NB4 (cell line): ENCODE measurements around the gene KIF17.

ENCODE experiments used
- DNase-seq: peaks from one replicate; pipeline ENCODE4 v3.0.0; 2010; ENCODE audit warnings: low read depth
- H3K4me3 ChIP-seq: one replicate; pipeline ENCODE4 v1.5.1; 2011; ENCODE audit warnings: mild to moderate bottlenecking, low read depth, low read length, moderate library complexity
- MYC ChIP-seq: IDR thresholded peaks from 2 replicates; pipeline ENCODE4 v1.6.1; 2011; ENCODE audit warnings: low read depth, low read length
- POLR2A ChIP-seq: IDR thresholded peaks from 2 replicates; pipeline ENCODE4 v1.6.1; 2011; ENCODE audit warnings: mild to moderate bottlenecking; ENCODE audit not compliant: insufficient read length; ENCODE audit errors: extremely low read depth
- TF ChIP-seq, protein P1 (sequence below): IDR thresholded peaks from one replicate; pipeline ENCODE4 v1.5.1; 2012; ENCODE audit warnings: low read depth, low read length
- TF ChIP-seq, protein P2 (sequence below): IDR thresholded peaks from 2 replicates; pipeline ENCODE4 v1.6.1; 2011; ENCODE audit warnings: low read depth, low read length

KIF17 gene

DNA sequence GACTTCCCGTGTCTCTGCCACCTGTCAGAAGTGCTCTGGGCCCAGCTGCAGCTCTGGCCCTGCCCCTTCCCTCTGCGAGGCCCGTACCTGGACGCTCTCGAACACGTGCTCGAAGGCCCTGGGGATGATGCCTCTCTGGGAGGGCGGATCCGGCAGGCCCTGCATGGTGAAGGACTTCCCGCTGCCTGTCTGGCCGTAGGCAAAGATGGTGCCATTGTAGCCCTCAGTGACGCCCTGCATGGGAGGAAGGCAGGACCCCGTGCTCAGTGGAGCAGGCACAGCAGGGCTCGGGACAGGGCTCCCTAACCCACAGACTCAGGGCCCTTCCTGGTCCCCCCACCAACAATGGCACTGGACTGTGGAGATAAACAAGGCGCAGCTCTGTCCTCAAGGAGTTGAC is 2.4 kb downstream of the KIF17 start:
- no peak overlapping the region for H3K4me3 ChIP-seq
- no peak for DNase-seq
- TF ChIP-seq POLR2A (no peak), MYC (no peak)
- TF ChIP-seq, protein P1, sequence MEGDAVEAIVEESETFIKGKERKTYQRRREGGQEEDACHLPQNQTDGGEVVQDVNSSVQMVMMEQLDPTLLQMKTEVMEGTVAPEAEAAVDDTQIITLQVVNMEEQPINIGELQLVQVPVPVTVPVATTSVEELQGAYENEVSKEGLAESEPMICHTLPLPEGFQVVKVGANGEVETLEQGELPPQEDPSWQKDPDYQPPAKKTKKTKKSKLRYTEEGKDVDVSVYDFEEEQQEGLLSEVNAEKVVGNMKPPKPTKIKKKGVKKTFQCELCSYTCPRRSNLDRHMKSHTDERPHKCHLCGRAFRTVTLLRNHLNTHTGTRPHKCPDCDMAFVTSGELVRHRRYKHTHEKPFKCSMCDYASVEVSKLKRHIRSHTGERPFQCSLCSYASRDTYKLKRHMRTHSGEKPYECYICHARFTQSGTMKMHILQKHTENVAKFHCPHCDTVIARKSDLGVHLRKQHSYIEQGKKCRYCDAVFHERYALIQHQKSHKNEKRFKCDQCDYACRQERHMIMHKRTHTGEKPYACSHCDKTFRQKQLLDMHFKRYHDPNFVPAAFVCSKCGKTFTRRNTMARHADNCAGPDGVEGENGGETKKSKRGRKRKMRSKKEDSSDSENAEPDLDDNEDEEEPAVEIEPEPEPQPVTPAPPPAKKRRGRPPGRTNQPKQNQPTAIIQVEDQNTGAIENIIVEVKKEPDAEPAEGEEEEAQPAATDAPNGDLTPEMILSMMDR = no peak
- TF ChIP-seq, protein P2, sequence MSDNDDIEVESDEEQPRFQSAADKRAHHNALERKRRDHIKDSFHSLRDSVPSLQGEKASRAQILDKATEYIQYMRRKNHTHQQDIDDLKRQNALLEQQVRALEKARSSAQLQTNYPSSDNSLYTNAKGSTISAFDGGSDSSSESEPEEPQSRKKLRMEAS = no peak

DNA sequence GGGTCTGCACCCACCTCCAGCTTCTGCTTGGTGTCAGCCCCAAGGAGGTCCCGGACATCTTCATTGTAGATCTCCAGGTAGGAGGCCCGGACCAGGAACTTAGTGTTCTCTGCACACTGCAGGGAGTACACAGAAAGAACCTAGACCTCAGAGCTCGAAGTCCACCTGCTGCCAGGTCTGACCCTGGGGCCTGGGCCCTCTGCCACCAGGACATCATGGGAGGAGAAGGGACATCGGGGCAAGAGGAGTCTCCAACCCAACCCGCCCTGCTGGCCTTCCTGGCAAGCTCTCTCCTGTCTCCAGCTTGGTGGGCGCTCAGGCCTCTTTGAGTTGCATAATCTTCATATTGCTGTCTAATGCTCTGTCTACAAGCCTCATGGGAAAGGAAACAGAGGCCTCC is 4.4 kb downstream of the KIF17 start:
- TF ChIP-seq POLR2A (no peak), MYC (no peak)
- TF ChIP-seq, protein P1 = no peak
- TF ChIP-seq, protein P2 = no peak
- no peak overlapping the region for H3K4me3 ChIP-seq
- no peak for DNase-seq

DNA sequence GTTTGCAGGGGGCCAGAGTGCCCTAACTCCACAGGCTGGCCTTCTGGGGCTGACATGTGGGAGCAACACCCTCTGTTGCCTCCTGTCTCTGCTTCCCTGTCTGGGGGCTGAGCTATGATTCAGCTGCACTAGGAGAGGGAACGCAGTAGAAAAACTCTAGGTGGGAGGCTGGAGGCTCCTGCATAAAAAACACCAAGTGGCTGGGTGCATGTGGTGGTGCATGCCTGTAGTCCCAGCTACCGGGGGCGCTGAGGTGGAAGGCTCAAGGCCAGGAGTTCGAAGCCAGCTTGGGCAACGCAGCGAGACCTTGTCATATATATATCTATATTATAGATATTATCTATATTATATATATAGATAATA is 5.6 kb downstream of the KIF17 start:
- H3K4me3 ChIP-seq = no peak overlapping the region
- DNase-seq = peak; percentile 43
- TF ChIP-seq POLR2A (no peak), MYC (no peak)
- TF ChIP-seq, protein P1 = no peak
- TF ChIP-seq, protein P2 = no peak

DNA sequence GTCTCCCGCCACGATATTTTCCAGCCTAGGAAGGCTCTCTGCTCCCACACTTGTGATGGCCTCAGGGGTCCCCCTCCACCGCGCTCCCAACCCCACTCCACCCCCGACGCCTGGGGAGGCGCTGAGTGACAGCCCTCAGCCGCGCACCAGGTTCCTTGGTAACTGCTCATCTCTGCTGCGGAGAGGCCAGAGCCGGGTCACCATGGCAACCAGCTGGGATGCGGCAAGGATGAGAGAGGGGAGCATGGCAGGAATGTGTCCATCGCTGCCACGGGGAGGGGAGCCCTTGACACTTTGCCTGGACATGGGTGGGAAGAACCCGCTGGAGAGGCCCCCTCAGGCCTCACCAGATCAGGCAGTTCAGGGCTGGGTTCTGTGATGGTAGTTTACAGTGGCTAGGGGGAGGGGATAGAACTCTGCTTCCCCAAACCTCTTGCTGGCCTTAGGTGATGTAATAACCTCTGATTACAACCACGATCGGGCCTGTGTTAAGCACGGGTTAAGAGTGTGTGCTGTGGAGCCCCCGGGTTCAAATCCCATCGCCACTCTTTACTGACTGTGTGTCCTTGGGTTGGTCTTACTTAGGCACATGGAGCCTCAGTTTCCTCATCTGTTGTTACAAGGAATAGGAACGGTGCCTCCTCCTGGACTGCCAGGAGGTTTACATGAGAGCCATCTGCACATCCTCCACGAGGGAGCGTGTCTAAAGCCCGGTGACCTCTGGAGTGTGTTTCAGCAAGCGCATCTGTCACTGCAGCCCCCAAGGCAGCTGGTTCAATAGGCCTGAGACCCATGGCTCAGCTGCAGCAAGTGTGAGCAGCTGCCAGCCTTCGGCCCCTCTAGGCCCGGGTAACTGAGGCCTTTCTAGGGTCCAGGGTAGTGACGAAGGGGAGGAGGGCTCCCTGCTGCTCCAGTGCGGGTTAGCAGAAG is 6.3 kb downstream of the KIF17 start:
- no peak overlapping the region for H3K4me3 ChIP-seq
- peak; percentile 64 for DNase-seq
- no peak for TF ChIP-seq POLR2A
- TF ChIP-seq, protein P1 = no peak
- TF ChIP-seq MYC = no peak
- TF ChIP-seq, protein P2 = no peak

DNA sequence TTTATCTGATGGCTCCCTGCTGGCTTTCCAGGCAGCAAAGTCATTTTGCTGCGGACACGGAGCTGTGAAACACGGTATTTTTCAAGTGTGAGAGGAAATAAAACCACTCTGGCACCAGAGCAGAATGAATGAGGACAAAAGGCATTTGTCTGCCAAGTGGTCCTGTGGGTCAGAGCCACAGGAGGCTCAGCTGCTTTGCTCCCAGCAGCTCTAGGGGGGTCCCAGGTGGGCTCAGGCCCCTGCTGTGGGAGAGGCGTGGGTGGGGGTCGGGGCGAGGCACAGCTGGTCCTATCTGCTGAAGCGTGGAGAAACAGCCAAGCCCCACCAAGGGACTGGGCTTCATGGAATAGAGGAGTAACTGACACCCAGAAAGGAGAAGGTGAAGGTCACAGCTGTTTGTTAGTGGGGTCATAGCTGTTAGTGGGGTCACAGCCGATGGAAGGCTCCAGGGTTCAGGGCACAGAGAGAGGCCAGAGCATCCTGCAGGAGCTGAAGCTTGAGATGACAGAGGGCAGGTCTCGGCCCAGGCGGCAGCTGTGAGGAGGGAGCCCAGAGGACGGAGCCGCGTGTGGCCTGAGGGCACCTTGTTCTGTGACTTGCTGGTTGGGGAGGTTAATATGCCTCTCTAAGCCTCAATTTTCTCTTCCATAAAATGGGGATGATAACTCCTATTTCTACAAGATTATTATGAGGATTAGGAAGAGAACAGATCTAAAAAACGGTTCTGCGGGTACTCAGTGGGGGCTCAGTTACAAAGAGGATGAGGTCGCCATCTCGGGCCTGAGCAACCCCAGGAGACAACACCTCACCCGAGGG is 7.1 kb downstream of the KIF17 start:
- TF ChIP-seq, protein P2 = no peak
- no peak for TF ChIP-seq MYC
- TF ChIP-seq POLR2A = no peak
- TF ChIP-seq, protein P1 = no peak
- H3K4me3 ChIP-seq = no peak overlapping the region
- no peak for DNase-seq
